Measurements from ENCODE around the gene TNNT2.

TNNT2 gene

GRCh38 chr1:201395936-201396335 lies 18.5 kb upstream of the TNNT2 start:
- Mint-ChIP-seq H3K27me3 (peaks cover 33% of the 10 kb centered on the region), H3K36me3 (ENCODE audit: low read depth) (no peaks in the 10 kb centered on the region)

GRCh38 chr1:201394591-201394990 lies 17.1 kb upstream of the TNNT2 start:
- H3K4me1 Mint-ChIP-seq (ENCODE audit: low read depth) = no peaks in the 10 kb centered on the region
- H3K27me3 Mint-ChIP-seq = peaks cover 33% of the 10 kb centered on the region

More at GRCh38 chr1:201395936-201396335, 18.5 kb upstream of the TNNT2 start:
- Mint-ChIP-seq H3K27ac (no peak overlapping the region), H3K9me3 (no peaks in the 10 kb centered on the region), H3K4me3 (no peak overlapping the region), H3K4me1 (ENCODE audit: low read depth) (no peaks in the 10 kb centered on the region)

GRCh38 chr1:201393076-201393475 lies 15.6 kb upstream of the TNNT2 start:
- Mint-ChIP-seq H3K4me1 (ENCODE audit: low read depth) (no peaks in the 10 kb centered on the region), H3K4me3 (no peak overlapping the region), H3K27ac (no peak overlapping the region), H3K9me3 (no peaks in the 10 kb centered on the region), H3K36me3 (ENCODE audit: low read depth) (no peaks in the 10 kb centered on the region), H3K27me3 (peaks cover 25% of the 10 kb centered on the region)

More at GRCh38 chr1:201394591-201394990, 17.1 kb upstream of the TNNT2 start:
- no peak overlapping the region for H3K27ac Mint-ChIP-seq
- no peak overlapping the region for H3K4me3 Mint-ChIP-seq
- H3K36me3 Mint-ChIP-seq (ENCODE audit: low read depth) = no peaks in the 10 kb centered on the region
- no peaks in the 10 kb centered on the region for H3K9me3 Mint-ChIP-seq

- Mint-ChIP-seq H3K27me3 (peaks cover 23% of the 10 kb centered on the region), H3K4me1 (ENCODE audit: low read depth) (no peaks in the 10 kb centered on the region), H3K4me3 (no peak overlapping the region), H3K36me3 (ENCODE audit: low read depth) (no peaks in the 10 kb centered on the region), H3K27ac (no peak overlapping the region), H3K9me3 (no peaks in the 10 kb centered on the region)
Measured at GRCh38 chr1:201391651-201392511, 14.4 kb upstream of the TNNT2 start.

GRCh38 chr1:201391225-201391624 lies 13.7 kb upstream of the TNNT2 start:
- Mint-ChIP-seq H3K9me3 (no peaks in the 10 kb centered on the region), H3K27ac (no peak overlapping the region), H3K4me1 (ENCODE audit: low read depth) (no peaks in the 10 kb centered on the region), H3K36me3 (ENCODE audit: low read depth) (no peaks in the 10 kb centered on the region), H3K4me3 (no peak overlapping the region), H3K27me3 (peaks cover 20% of the 10 kb centered on the region)

- Mint-ChIP-seq H3K27me3 (peaks cover 11% of the 10 kb centered on the region), H3K27ac (no peak overlapping the region), H3K4me3 (no peak overlapping the region), H3K4me1 (ENCODE audit: low read depth) (no peaks in the 10 kb centered on the region), H3K9me3 (no peaks in the 10 kb centered on the region), H3K36me3 (ENCODE audit: low read depth) (no peaks in the 10 kb centered on the region)
Measured at GRCh38 chr1:201389051-201389450, 11.6 kb upstream of the TNNT2 start.

- Mint-ChIP-seq H3K9me3 (no peaks in the 10 kb centered on the region), H3K4me1 (ENCODE audit: low read depth) (no peaks in the 10 kb centered on the region), H3K27ac (no peak overlapping the region), H3K4me3 (no peak overlapping the region), H3K27me3 (peaks cover 8% of the 10 kb centered on the region), H3K36me3 (ENCODE audit: low read depth) (no peaks in the 10 kb centered on the region)
Measured at GRCh38 chr1:201386208-201386607, 8.7 kb upstream of the TNNT2 start.

GRCh38 chr1:201385299-201385891 lies 7.9 kb upstream of the TNNT2 start:
- Mint-ChIP-seq H3K4me1 (ENCODE audit: low read depth) (no peaks in the 10 kb centered on the region), H3K9me3 (no peaks in the 10 kb centered on the region), H3K27me3 (peaks cover 6% of the 10 kb centered on the region), H3K36me3 (ENCODE audit: low read depth) (no peaks in the 10 kb centered on the region), H3K27ac (no peak overlapping the region), H3K4me3 (no peak overlapping the region)

- no peaks in the 10 kb centered on the region for H3K9me3 Mint-ChIP-seq
- H3K4me1 Mint-ChIP-seq (ENCODE audit: low read depth) = no peaks in the 10 kb centered on the region
- no peak overlapping the region for H3K27ac Mint-ChIP-seq
- no peaks in the 10 kb centered on the region for H3K36me3 Mint-ChIP-seq (ENCODE audit: low read depth)
- peaks cover 6% of the 10 kb centered on the region for H3K27me3 Mint-ChIP-seq
- no peak overlapping the region for H3K4me3 Mint-ChIP-seq
Measured at GRCh38 chr1:201384406-201384782, 6.9 kb upstream of the TNNT2 start.

GRCh38 chr1:201383647-201384405 lies 6.3 kb upstream of the TNNT2 start:
- Mint-ChIP-seq H3K4me3 (no peak overlapping the region), H3K4me1 (ENCODE audit: low read depth) (no peaks in the 10 kb centered on the region), H3K9me3 (no peaks in the 10 kb centered on the region), H3K27ac (no peak overlapping the region), H3K36me3 (ENCODE audit: low read depth) (no peaks in the 10 kb centered on the region), H3K27me3 (peaks cover 6% of the 10 kb centered on the region)

GRCh38 chr1:201381130-201381529 lies 3.6 kb upstream of the TNNT2 start:
- Mint-ChIP-seq H3K4me1 (ENCODE audit: low read depth) (no peaks in the 10 kb centered on the region), H3K36me3 (ENCODE audit: low read depth) (no peaks in the 10 kb centered on the region), H3K27me3 (no peaks in the 10 kb centered on the region), H3K9me3 (no peaks in the 10 kb centered on the region), H3K4me3 (no peak overlapping the region), H3K27ac (no peak overlapping the region)

- H3K27me3 Mint-ChIP-seq = no peaks in the 10 kb centered on the region
- H3K27ac Mint-ChIP-seq = no peak overlapping the region
- H3K36me3 Mint-ChIP-seq (ENCODE audit: low read depth) = no peaks in the 10 kb centered on the region
- H3K9me3 Mint-ChIP-seq = no peaks in the 10 kb centered on the region
- H3K4me1 Mint-ChIP-seq (ENCODE audit: low read depth) = no peaks in the 10 kb centered on the region
- no peak overlapping the region for H3K4me3 Mint-ChIP-seq
Measured at GRCh38 chr1:201379733-201380242, 2.3 kb upstream of the TNNT2 start.

GRCh38 chr1:201378804-201379203 lies 1.3 kb upstream of the TNNT2 start:
- H3K4me1 Mint-ChIP-seq (ENCODE audit: low read depth) = no peaks in the 10 kb centered on the region
- no peak overlapping the region for H3K4me3 Mint-ChIP-seq
- no peaks in the 10 kb centered on the region for H3K27me3 Mint-ChIP-seq
- no peak overlapping the region for H3K27ac Mint-ChIP-seq
- H3K36me3 Mint-ChIP-seq (ENCODE audit: low read depth) = no peaks in the 10 kb centered on the region
- H3K9me3 Mint-ChIP-seq = no peaks in the 10 kb centered on the region

- no peaks in the 10 kb centered on the region for H3K4me1 Mint-ChIP-seq (ENCODE audit: low read depth)
- no peaks in the 10 kb centered on the region for H3K36me3 Mint-ChIP-seq (ENCODE audit: low read depth)
- H3K4me3 Mint-ChIP-seq = no peak overlapping the region
- H3K27me3 Mint-ChIP-seq = peaks cover 11% of the 10 kb centered on the region
- H3K9me3 Mint-ChIP-seq = no peaks in the 10 kb centered on the region
- H3K27ac Mint-ChIP-seq = no peak overlapping the region
Measured at GRCh38 chr1:201376464-201377374, 761 bp downstream of the TNNT2 start.
